IPS-18c (cell line): ENCODE measurements around the gene IFI16.
"Not testable (repeated sequence)": the region's sequence is repeated elsewhere in the genome, so short reads cannot be mapped to it uniquely, and the experiment has no call there.

ENCODE experiments used
- H3K4me3 ChIP-seq: 2 replicates; pipeline ENCODE4 v1.7.0; 2013; ENCODE audit warnings: low read depth, mild to moderate bottlenecking, low read length, moderate library complexity; ENCODE audit not compliant: insufficient read depth
- H3K9me3 ChIP-seq: one replicate; pipeline ENCODE4 v1.6.1; 2013; ENCODE audit warnings: mild to moderate bottlenecking, low read length, moderate library complexity; ENCODE audit not compliant: control insufficient read depth, insufficient read depth

Gene IFI16

GRCh38 chr1:159000625-159001024 is 9.1 kb upstream of the IFI16 start:
- Histone ChIP-seq H3K9me3 (no peaks in the 10 kb centered on the region), H3K4me3 (peak overlapping the region; percentile 37; the same call in 1 of the 2 replicates)

DNA sequence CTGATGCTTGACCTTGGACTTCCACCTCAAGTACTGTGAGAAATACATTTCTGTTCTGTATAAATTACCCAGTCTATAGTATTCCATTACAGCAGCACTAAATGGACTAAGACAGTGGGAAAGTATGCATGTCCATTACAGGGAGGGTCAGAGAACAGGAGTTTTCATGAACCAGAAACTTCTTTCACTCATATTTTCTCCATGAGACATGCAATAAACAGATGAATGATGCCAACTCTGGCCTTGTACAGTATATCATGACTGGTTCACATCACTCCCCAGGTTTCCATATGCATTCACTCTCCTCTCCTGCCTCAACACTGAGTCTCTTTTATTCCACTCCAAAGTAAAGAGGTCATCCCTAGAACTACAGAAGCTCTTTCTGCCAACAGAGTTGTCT is 4.5 kb upstream of the IFI16 start:
- H3K4me3 ChIP-seq = no peak overlapping the region
- no peaks in the 10 kb centered on the region for H3K9me3 ChIP-seq

DNA sequence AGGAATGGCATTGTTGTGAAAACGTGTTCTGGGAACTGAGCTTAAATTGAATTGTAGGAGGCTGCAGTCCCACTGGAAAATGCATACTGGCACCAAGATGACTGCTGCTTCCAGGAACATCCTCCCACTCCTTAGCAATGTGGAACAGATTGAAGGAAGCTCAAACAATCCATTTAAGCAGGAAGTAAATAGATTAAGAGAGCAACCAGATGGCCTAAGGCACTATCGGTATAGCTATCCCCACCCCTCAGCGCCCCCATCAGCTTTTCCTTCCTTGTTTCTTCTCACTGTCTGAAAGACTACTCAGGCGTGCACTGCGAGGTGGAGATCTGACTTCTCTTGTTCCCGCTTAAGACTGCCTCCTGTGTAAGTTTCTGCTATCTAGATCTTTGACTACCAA is 4.0 kb upstream of the IFI16 start:
- Histone ChIP-seq H3K9me3 (no peaks in the 10 kb centered on the region), H3K4me3 (peak overlapping the region; percentile 42; the same call in 1 of the 2 replicates)

DNA sequence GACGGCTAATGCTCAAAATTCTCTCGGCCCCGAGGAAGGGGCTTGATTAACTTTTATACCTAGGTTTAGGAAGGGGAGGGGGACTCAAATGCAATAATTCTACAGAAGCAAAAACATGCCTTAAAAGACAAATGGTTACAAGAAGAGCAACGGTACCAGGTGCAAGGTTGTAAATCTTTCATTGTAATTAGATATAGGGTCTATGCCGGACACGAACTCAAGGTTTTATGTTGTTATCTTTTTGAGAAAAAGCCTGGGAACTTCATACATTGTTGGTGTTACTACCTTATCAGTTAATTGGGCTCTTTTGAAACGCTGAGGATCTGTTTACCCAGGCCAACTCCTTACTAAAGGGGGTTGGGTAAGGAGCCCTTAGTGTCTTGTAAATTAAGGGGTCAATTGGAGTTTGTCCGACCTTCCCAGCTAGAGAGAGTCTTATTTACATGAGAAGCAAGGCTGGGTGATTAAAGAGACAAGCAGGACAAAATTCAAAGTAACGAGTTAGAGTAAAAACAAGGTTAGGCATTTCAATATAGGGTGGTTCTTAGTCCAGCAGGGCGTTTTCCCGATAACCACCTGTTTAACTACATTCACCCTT is 3.4 kb upstream of the IFI16 start:
- H3K4me3 ChIP-seq = peak overlapping the region; percentile 42; the same call in 1 of the 2 replicates
- not testable (repeated sequence) for H3K9me3 ChIP-seq

- Histone ChIP-seq H3K9me3 (no peaks in the 10 kb centered on the region), H3K4me3 (no peak overlapping the region)
These were observed 2.0 kb upstream of the IFI16 start for GRCh38 chr1:159007726-159008125.

GRCh38 chr1:159008744-159009188 is 941 bp upstream of the IFI16 start:
- H3K4me3 ChIP-seq = no peak overlapping the region
- H3K9me3 ChIP-seq = no peaks in the 10 kb centered on the region

DNA sequence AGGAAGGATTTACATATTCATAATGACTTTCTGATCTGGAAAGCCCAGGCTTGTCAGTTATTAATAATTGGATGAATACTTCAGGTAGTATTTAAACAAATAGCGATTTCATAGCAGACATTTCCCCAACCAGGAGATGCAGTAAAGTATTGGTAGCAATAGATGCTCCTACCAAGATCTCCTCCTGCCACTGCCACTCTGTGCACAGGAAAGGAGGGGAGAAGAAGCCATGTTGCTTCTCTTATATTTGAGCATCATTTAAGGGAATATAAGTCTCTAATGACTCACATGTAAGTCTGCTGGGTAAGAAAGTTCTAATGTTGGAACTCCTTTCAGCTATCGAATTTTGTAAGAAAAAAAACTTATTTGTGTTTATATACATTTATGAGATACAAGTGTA is 420 bp upstream of the IFI16 start:
- H3K4me3 ChIP-seq = no peak overlapping the region
- no peaks in the 10 kb centered on the region for H3K9me3 ChIP-seq

DNA sequence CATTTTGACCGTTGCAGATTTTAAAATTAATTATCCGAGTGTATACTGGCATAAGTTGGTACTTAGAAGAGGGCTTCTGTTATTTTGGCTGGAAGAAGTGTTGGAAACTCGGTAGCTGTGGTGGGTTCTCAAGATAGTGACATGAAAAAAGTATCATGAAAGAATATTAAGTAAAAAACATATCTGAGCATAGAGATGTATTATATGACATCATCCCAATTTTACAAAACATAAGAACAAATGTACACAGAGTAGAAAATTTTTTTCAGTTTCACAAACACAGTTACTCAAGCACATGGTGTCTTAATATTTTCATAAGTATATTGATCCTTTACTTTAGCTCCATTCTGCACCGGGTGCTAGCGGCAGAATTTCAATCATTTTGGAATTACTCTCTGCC is 684 bp downstream of the IFI16 start:
- no peaks in the 10 kb centered on the region for H3K9me3 ChIP-seq
- H3K4me3 ChIP-seq = no peak overlapping the region

- not testable (repeated sequence) for H3K4me3 ChIP-seq, H3K9me3 ChIP-seq
These were observed 1.3 kb downstream of the IFI16 start for GRCh38 chr1:159011001-159011400.

- H3K9me3 ChIP-seq = no peaks in the 10 kb centered on the region
- H3K4me3 ChIP-seq = no peak overlapping the region
These were observed 2.0 kb downstream of the IFI16 start for GRCh38 chr1:159011751-159012150.

DNA sequence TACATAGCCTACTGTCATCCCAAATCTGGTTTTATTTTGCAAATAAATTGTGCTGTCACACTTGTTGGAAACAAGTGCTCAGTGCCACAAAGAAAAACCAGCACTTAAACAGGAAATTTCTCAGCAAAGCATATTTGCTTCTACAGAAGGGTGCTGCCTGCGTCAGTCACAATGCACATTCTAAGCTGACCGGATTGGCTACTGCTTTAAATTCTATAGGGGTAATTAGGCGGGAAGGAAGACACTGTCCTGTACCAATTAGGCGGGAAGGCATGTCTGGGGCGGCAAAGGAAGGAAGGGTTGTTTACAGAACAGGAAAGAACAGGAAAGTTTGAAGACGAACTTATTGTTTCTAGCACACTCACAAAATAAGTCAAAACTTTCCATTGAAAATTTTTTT is 2.8 kb downstream of the IFI16 start:
- Histone ChIP-seq H3K4me3 (no peak overlapping the region), H3K9me3 (no peaks in the 10 kb centered on the region)

- Histone ChIP-seq H3K4me3 (no peak overlapping the region), H3K9me3 (no peaks in the 10 kb centered on the region)
These were observed 4.4 kb downstream of the IFI16 start for GRCh38 chr1:159014003-159014571.

DNA sequence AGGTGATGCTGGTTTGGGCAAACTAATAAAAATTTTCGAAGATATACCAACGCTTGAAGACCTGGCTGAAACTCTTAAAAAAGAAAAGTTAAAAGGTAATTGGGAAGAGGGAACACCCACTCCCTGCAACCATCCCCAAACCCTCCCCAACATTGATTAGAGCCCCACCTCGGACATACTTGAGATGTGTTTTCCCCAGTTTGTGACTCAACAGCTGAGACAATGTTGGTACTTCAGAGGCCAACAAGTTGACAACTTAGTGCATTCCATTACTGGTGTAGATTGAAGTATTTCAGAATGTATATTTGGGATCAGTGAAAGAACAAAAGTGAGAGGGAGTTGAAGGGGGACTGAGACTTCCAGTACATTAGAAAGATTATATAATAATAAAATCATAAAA is 5.1 kb downstream of the IFI16 start:
- no peak overlapping the region for H3K4me3 ChIP-seq

DNA sequence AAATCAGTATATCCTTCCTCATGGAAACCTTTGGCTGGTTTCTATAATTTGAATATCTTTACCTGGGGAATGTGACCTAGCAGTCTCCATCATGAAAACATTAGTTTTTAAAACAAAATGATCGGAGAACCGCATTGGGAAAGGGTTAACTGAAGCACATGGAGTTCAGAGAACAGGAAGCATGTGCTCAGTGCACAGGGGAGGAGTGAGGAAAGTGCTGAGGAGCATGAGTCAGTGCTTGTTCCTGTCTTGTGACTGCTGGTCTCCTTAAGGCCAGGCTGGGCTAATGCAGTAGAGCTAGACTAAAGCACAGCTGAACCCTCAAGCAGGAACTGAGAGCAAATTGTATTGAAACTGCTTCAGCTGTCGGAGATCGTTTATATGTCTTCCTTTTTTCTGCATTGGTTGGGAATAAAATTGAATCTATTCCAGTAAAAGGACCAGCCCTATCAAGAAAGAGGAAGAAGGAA is 5.8 kb downstream of the IFI16 start:
- Histone ChIP-seq H3K9me3 (no peaks in the 10 kb centered on the region), H3K4me3 (no peak overlapping the region)

More for the DNA sequence above, 5.1 kb downstream of the IFI16 start:
- H3K9me3 ChIP-seq = no peaks in the 10 kb centered on the region

DNA sequence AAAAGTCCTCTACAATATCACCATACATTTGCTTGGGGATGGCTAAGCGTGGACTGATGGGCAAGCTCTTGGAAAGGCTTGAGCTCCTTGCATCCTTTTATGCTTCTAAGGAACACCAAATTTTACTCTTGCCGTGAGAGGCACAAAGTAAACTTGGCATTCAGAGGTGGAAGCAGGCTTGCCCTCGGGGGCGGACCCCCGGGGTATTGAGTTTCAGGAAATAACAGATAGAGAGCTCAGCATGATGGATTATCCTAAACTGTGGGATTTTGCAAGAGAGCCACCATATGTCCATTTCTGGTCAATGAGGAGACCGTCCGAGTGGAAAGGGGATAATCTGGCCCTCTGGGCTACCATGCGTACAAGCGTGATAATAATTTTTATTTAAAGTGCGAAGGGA is 14.0 kb downstream of the IFI16 start:
- Histone ChIP-seq H3K4me3 (no peak overlapping the region), H3K9me3 (no peaks in the 10 kb centered on the region)

- no peaks in the 10 kb centered on the region for H3K9me3 ChIP-seq
- H3K4me3 ChIP-seq = no peak overlapping the region
These were observed 15.3 kb downstream of the IFI16 start for GRCh38 chr1:159025043-159025442.

DNA sequence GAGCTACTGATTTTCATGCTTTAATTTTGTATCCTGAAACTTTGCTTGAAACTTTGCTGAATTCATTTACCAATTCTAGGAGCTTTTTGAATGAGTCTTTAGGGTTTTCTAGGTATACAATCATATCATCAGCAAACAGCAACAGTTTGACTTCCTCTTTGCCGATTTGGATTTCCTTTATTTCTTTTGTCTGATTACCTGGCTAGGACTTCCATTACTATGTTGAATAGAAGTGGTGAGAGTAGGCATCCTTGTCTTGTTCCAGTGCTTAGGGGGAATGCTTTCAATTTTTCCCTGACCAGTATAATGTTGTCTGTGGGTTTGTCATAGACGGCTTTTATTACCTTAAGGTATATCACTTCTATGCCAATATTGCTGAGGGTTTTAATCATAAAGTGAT is 17.1 kb downstream of the IFI16 start:
- H3K9me3 ChIP-seq = not testable (repeated sequence)

GRCh38 chr1:159030311-159030710 is 20.6 kb downstream of the IFI16 start:
- Histone ChIP-seq H3K9me3 (no peaks in the 10 kb centered on the region), H3K4me3 (no peak overlapping the region)

More for the DNA sequence above, 17.1 kb downstream of the IFI16 start:
- H3K4me3 ChIP-seq = not testable (repeated sequence)
